Liver (tissue), 9 donors: ENCODE measurements around the gene CD81. TPM values are rescaled to one million over a fixed set of nuclear protein-coding genes. Genes with fewer than 3 reads are reported as not detected.

Experiments used
- DNase-seq: peaks from one replicate; pipeline ENCODE4 v3.0.0-alpha.2; 2017; ENCODE audit warnings: low spot score
- H3K27ac ChIP-seq, 2 donors: one replicate each; pipeline ENCODE4 v1.7.0; 2013; ENCODE audit warnings: inconsistent platforms in 2 of 2, low read length in 2 of 2, control low read depth in 1 of 2, low read depth in 1 of 2, mild to moderate bottlenecking in 1 of 2
- H3K27me3 ChIP-seq, 4 donors: one replicate each; pipeline versions ENCODE4 v1.6.1 to v1.7.0; 2013; ENCODE audit warnings: low read length in 3 of 4, inconsistent platforms in 1 of 4, mild to moderate bottlenecking in 1 of 4, moderate library complexity in 1 of 4; ENCODE audit not compliant: control insufficient read depth in 4 of 4, insufficient read depth in 4 of 4
- H3K36me3 ChIP-seq, 4 donors: one replicate each; pipeline versions ENCODE4 v1.6.1 to v1.7.0; 2013; ENCODE audit warnings: low read length in 3 of 4, mild to moderate bottlenecking in 3 of 4, low read depth in 1 of 4, moderate library complexity in 1 of 4; ENCODE audit not compliant: control insufficient read depth in 4 of 4, insufficient read depth in 3 of 4
- H3K4me1 ChIP-seq, 4 donors: one replicate each; pipeline versions ENCODE4 v1.6.1 to v1.7.0; 2013; ENCODE audit warnings: low read length in 3 of 4, mild to moderate bottlenecking in 3 of 4, moderate library complexity in 1 of 4; ENCODE audit not compliant: control insufficient read depth in 4 of 4, insufficient read depth in 4 of 4
- H3K4me3 ChIP-seq, 3 donors: one replicate each; pipeline versions ENCODE4 v1.6.1 to v1.7.0; 2013; ENCODE audit warnings: low read length in 3 of 3, control low read depth in 1 of 3, low read depth in 1 of 3, mild to moderate bottlenecking in 1 of 3
- H3K9ac ChIP-seq, 2 donors: one replicate each; pipeline ENCODE4 v1.7.0; 2013; ENCODE audit warnings: low read length in 2 of 2, mild to moderate bottlenecking in 2 of 2, moderate library complexity in 2 of 2, control low read depth in 1 of 2, low read depth in 1 of 2
- H3K9me3 ChIP-seq, 4 donors: one replicate each; pipeline versions ENCODE4 v1.6.1 to v1.7.0; 2013; ENCODE audit warnings: low read length in 3 of 4; ENCODE audit not compliant: control insufficient read depth in 4 of 4
- GABPA ChIP-seq, 2 donors: IDR thresholded peaks in 1 of 2; conservative IDR thresholded peaks in 1 of 2; 2 replicates each; pipeline ENCODE4 v1.6.1; 2016; ENCODE audit warnings: antibody characterized with exemption in 2 of 2, mild to moderate bottlenecking in 1 of 2, moderate library complexity in 1 of 2
- MAX ChIP-seq: IDR thresholded peaks from 2 replicates; pipeline ENCODE4 v1.6.1; 2016; ENCODE audit warnings: antibody characterized with exemption
- SP1 ChIP-seq: IDR thresholded peaks from 2 replicates; pipeline ENCODE4 v1.6.1; 2018; ENCODE audit warnings: antibody characterized with exemption, mild to moderate bottlenecking
- TAF1 ChIP-seq: conservative IDR thresholded peaks from 2 replicates; pipeline ENCODE4 v1.6.1; 2016; ENCODE audit warnings: antibody characterized with exemption, mild to moderate bottlenecking
- ZBTB33 ChIP-seq: IDR thresholded peaks from 2 replicates; pipeline ENCODE4 v1.6.1; 2016; ENCODE audit warnings: antibody characterized with exemption
- WGBS: extraction: QIAGEN DNeasy Blood & Tissue Kit; methylation state at CpG from one replicate; pipeline ENCODE4 v1.1.7; 2013; 5-methylcytosine and 5-hydroxymethylcytosine counted together
- polyA plus RNA-seq, 2 donors: library from polyadenylated mRNA; stranded (reverse) in 1 of 2; unstranded in 1 of 2; fragments of 200-250 nt in 1 of 2; fragments of >200 nt in 1 of 2; fragmentation: Nextera tagmentation in 1 of 2; extraction: Ambion mirVana in 1 of 2; gene quantifications; one replicate each; pipeline versions ENCODE4 v1.2.1 to v1.2.3, GENCODE V29; 2013 to 2015
- total RNA-seq, 2 donors: library from RNA; depleted of rRNA; stranded (reverse); fragments of >200 nt; gene quantifications; one replicate each; pipeline ENCODE4 v1.2.3, GENCODE V29; 2014
- TF ChIP-seq, protein P1 (sequence below): IDR thresholded peaks from 2 replicates; pipeline ENCODE4 v1.6.1; 2016; ENCODE audit warnings: antibody characterized with exemption, mild to moderate bottlenecking
- TF ChIP-seq, protein P2 (sequence below): fragments of 150-350 bp; IDR thresholded peaks from 2 replicates; pipeline ENCODE4 v1.5.1; 2017; ENCODE audit warnings: improper control_type of control experiment, low read depth, low read length; ENCODE audit not compliant: missing input control
- donor health status: healthy.
- donor health status: healthy.
- donor health status: healthy.
- donor health status: healthy.
- donor health status: healthy.

The CD81 gene
- total and polyA plus RNA-seq, 4 donors, result 76.9 to 712 (median 164) TPM

- peaks cover 50 to 77% (median 66%) of the 10 kb centered on the region in 4 donors for H3K4me1 ChIP-seq
Observed at GRCh38 chr11:2379466-2380174, 2.5 kb downstream of the CD81 start.

More at GRCh38 chr11:2379466-2380174, 2.5 kb downstream of the CD81 start:
- Histone ChIP-seq H3K9ac (peak overlapping the region; percentile 20 to 54), H3K36me3 (no peaks in the 10 kb centered on the region), H3K9me3 (no peaks in the 10 kb centered on the region), H3K4me3 (peak overlapping the region; percentile 66 to 85 (median 73)), H3K27ac (peak overlapping the region; percentile 91 to 93), H3K27me3 (no peaks in the 10 kb centered on the region)
- no peak for TF ChIP-seq ZBTB33
- TF ChIP-seq SP1, result no peak
- TF ChIP-seq GABPA (IDR thresholded peaks at IDR 0.05 in 1 of 2, conservative IDR thresholded peaks at IDR 0.05 in 1 of 2), result no peak
- TF ChIP-seq TAF1, result no peak
- TF ChIP-seq, protein P1, sequence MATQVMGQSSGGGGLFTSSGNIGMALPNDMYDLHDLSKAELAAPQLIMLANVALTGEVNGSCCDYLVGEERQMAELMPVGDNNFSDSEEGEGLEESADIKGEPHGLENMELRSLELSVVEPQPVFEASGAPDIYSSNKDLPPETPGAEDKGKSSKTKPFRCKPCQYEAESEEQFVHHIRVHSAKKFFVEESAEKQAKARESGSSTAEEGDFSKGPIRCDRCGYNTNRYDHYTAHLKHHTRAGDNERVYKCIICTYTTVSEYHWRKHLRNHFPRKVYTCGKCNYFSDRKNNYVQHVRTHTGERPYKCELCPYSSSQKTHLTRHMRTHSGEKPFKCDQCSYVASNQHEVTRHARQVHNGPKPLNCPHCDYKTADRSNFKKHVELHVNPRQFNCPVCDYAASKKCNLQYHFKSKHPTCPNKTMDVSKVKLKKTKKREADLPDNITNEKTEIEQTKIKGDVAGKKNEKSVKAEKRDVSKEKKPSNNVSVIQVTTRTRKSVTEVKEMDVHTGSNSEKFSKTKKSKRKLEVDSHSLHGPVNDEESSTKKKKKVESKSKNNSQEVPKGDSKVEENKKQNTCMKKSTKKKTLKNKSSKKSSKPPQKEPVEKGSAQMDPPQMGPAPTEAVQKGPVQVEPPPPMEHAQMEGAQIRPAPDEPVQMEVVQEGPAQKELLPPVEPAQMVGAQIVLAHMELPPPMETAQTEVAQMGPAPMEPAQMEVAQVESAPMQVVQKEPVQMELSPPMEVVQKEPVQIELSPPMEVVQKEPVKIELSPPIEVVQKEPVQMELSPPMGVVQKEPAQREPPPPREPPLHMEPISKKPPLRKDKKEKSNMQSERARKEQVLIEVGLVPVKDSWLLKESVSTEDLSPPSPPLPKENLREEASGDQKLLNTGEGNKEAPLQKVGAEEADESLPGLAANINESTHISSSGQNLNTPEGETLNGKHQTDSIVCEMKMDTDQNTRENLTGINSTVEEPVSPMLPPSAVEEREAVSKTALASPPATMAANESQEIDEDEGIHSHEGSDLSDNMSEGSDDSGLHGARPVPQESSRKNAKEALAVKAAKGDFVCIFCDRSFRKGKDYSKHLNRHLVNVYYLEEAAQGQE, result no peak
- TF ChIP-seq MAX, result no peak
- TF ChIP-seq, protein P2, sequence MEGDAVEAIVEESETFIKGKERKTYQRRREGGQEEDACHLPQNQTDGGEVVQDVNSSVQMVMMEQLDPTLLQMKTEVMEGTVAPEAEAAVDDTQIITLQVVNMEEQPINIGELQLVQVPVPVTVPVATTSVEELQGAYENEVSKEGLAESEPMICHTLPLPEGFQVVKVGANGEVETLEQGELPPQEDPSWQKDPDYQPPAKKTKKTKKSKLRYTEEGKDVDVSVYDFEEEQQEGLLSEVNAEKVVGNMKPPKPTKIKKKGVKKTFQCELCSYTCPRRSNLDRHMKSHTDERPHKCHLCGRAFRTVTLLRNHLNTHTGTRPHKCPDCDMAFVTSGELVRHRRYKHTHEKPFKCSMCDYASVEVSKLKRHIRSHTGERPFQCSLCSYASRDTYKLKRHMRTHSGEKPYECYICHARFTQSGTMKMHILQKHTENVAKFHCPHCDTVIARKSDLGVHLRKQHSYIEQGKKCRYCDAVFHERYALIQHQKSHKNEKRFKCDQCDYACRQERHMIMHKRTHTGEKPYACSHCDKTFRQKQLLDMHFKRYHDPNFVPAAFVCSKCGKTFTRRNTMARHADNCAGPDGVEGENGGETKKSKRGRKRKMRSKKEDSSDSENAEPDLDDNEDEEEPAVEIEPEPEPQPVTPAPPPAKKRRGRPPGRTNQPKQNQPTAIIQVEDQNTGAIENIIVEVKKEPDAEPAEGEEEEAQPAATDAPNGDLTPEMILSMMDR, result no peak
- DNase-seq, result no peak
- 45% methylated on average over 11 of the region's 11 CpGs for WGBS
